Lung (tissue), 12 donors: ENCODE measurements around the gene MPZL1. TPM values are rescaled to one million over a fixed set of nuclear protein-coding genes. Genes with fewer than 3 reads are reported as not detected.

ENCODE experiments used
- ATAC-seq: fragments of 200-7000 bp; cut with Tn5 transposase; one replicate; pipeline ENCODE4 v1.9.1; 2020; ENCODE audit warnings: moderate number of reproducible peaks; ENCODE audit not compliant: insufficient read depth, low FRiP score
- DNase-seq, 3 donors: peaks; one replicate each; pipeline ENCODE4 v3.0.0-alpha.2; 2013 to 2017
- H3K27ac ChIP-seq, 2 donors: one replicate each; pipeline ENCODE4 v1.5.1; 2013; ENCODE audit warnings: mild to moderate bottlenecking in 2 of 2, moderate library complexity in 2 of 2, control low read depth in 1 of 2, inconsistent platforms in 1 of 2, low read depth in 1 of 2, low read length in 1 of 2
- H3K27me3 ChIP-seq, 3 donors: one replicate each; pipeline ENCODE4 v1.5.1; 2013; ENCODE audit warnings: low read length in 2 of 3; ENCODE audit not compliant: control insufficient read depth in 3 of 3, insufficient read depth in 3 of 3
- H3K36me3 ChIP-seq, 4 donors: one replicate each; pipeline ENCODE4 v1.5.1; 2013; ENCODE audit warnings: low read length in 4 of 4, mild to moderate bottlenecking in 1 of 4, moderate library complexity in 1 of 4; ENCODE audit not compliant: control insufficient read depth in 4 of 4, insufficient read depth in 4 of 4
- H3K4me1 ChIP-seq, 5 donors: one replicate each; pipeline ENCODE4 v1.5.1; 2013; ENCODE audit warnings: low read length in 5 of 5, mild to moderate bottlenecking in 2 of 5, moderate library complexity in 1 of 5; ENCODE audit not compliant: control insufficient read depth in 5 of 5, insufficient read depth in 5 of 5
- H3K4me3 ChIP-seq: one replicate; pipeline ENCODE4 v1.5.1; 2013; ENCODE audit warnings: mild to moderate bottlenecking, control low read depth, moderate library complexity
- H3K9ac ChIP-seq, 2 donors: one replicate each; pipeline ENCODE4 v1.5.1; 2013; ENCODE audit warnings: low read length in 2 of 2, control low read depth in 1 of 2; ENCODE audit not compliant: insufficient read depth in 1 of 2
- H3K9me3 ChIP-seq, 4 donors: one replicate each; pipeline ENCODE4 v1.5.1; 2013; ENCODE audit warnings: low read length in 3 of 4, mild to moderate bottlenecking in 1 of 4, moderate library complexity in 1 of 4; ENCODE audit not compliant: control insufficient read depth in 4 of 4, insufficient read depth in 3 of 4
- CTCF ChIP-seq: IDR thresholded peaks from 2 replicates; pipeline ENCODE4 v1.5.1; 2012; ENCODE audit warnings: mild to moderate bottlenecking; ENCODE audit errors: control extremely low read depth, extremely low read depth
- WGBS, 2 donors: extraction: QIAGEN DNeasy Blood & Tissue Kit; methylation state at CpG; one replicate each; pipeline ENCODE4 v1.1.7; 2013; 5-methylcytosine and 5-hydroxymethylcytosine counted together
- polyA plus RNA-seq, 2 donors: library from polyadenylated mRNA; stranded (reverse); fragments of 200-250 nt; gene quantifications; one replicate each; pipeline ENCODE4 v1.2.1, GENCODE V29; 2013
- total RNA-seq, 2 donors: library from RNA; depleted of rRNA in 1 of 2; stranded (reverse); fragments of >200 nt in 1 of 2; gene quantifications; one replicate each; pipeline ENCODE4 v1.2.1, GENCODE V29; 2014 to 2021
- donor health status: control.
- donor health status: control.
- donor health status: Bipolar disorder and iron deficiency.
- donor health status: healthy.
- donor health status: DM: yes; HTN: yes; CAD: no.

The MPZL1 gene
- total and polyA plus RNA-seq, 4 donors = 25.3 to 116 (median 77.0) TPM

GRCh38 chr1:167694691-167695090 lies 27.1 kb upstream of the MPZL1 start:
- 83 to 93% methylated on average over 2 of the region's 2 CpGs for WGBS, 2 donors
- ATAC-seq = no peak
- no peak for DNase-seq
- peaks cover 0 to 48% (median 0%) of the 10 kb centered on the region in 4 donors for H3K36me3 ChIP-seq
- no peak overlapping the region for H3K9ac ChIP-seq
- H3K9me3 ChIP-seq = no peaks in the 10 kb centered on the region
- H3K27me3 ChIP-seq = no peaks in the 10 kb centered on the region
- no peak overlapping the region for H3K4me3 ChIP-seq
- H3K27ac ChIP-seq = no peak overlapping the region
- peaks cover 0 to 10% (median 3%) of the 10 kb centered on the region in 5 donors for H3K4me1 ChIP-seq
- TF ChIP-seq CTCF = no peak

- DNase-seq = no peak
- 91 to 93% methylated on average over 2 of the region's 2 CpGs for WGBS, 2 donors
These were observed 26.6 kb upstream of the MPZL1 start for GRCh38 chr1:167695147-167695546.

GRCh38 chr1:167695756-167696561 lies 25.8 kb upstream of the MPZL1 start:
- Histone ChIP-seq H3K36me3 (peaks cover 0 to 47% (median 0%) of the 10 kb centered on the region in 4 donors), H3K9me3 (no peaks in the 10 kb centered on the region), H3K27me3 (no peaks in the 10 kb centered on the region), H3K9ac (no peak overlapping the region), H3K4me1 (peaks cover 0 to 10% (median 3%) of the 10 kb centered on the region in 5 donors), H3K4me3 (no peak overlapping the region), H3K27ac (no peak overlapping the region)
- TF ChIP-seq CTCF = no peak
- ATAC-seq = no peak
- no peak for DNase-seq
- 70 to 85% methylated on average over 7 of the region's 7 CpGs for WGBS, 2 donors

More at GRCh38 chr1:167695147-167695546, 26.6 kb upstream of the MPZL1 start:
- Histone ChIP-seq H3K27ac (no peak overlapping the region), H3K9me3 (no peaks in the 10 kb centered on the region), H3K9ac (no peak overlapping the region), H3K4me3 (no peak overlapping the region), H3K36me3 (peaks cover 0 to 49% (median 0%) of the 10 kb centered on the region in 4 donors), H3K4me1 (peaks cover 0 to 10% (median 3%) of the 10 kb centered on the region in 5 donors), H3K27me3 (no peaks in the 10 kb centered on the region)
- TF ChIP-seq CTCF = no peak
- ATAC-seq = no peak
